Choroid plexus epithelial cell (primary cell): ENCODE measurements around the gene ATAD2B.
"Not testable (repeated sequence)": the region's sequence is repeated elsewhere in the genome, so short reads cannot be mapped to it uniquely, and the experiment has no call there.

Experiments used
- DNase-seq: peaks from one replicate; pipeline ENCODE4 v3.0.0-alpha.2; 2010; ENCODE audit warnings: low read depth
- H3K4me3 ChIP-seq: 2 replicates; pipeline ENCODE4 v1.5.1; 2011; ENCODE audit warnings: low read depth, mild to moderate bottlenecking, control low read depth, low read length, moderate library complexity
- TF ChIP-seq, protein P1 (sequence below): conservative IDR thresholded peaks from 2 replicates; pipeline ENCODE4 v1.5.1; 2011; ENCODE audit warnings: low read depth, mild to moderate bottlenecking, control low read depth, inconsistent platforms, low read length, moderate library complexity

ATAD2B gene

DNA sequence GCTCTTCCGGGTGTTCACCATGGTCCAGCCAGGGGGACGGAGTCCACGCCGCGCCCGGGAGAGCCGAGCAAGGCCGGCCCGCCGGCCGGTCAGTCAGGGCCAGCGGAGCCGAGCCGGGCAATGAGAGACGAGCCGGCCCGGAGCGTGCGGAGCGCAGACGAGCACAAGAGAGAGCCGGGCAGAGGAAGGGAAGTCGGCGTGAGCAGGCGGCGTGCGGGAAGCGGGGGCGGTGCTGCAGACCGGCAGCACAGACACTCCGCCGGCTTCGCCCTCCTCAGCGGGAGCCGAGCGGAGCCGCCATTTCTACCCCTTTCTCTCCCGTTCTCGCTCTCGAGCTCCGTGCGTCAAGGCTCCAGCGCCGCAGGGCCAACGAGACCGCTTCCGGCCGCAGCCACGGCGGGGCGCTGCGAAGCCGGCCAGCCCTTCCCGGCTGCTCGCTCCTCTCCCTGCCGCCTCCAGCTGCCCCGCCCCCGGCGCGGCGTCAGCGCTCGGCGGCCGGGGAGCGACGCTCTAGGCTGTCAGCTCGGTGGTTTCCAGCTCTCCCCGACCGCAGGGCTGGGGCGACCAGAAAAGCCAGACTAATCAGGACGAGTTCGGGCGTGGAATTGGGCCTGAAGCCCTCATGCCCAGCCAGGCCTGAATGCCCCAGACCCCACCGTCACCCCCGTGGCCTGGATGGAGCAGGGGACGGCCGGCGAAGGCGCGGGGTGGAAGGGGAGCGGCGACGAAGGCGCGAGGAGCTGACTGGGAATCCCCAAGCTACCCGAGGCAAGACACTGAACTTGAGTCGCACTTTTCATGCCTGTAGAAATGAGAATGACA, at the start of gene ATAD2B:
TSS of gene ATAD2B (minus strand) at position 374 of the 822 bp plus-strand sequence. CDS start at position 21, 353 bp downstream.
- TF ChIP-seq, protein P1, sequence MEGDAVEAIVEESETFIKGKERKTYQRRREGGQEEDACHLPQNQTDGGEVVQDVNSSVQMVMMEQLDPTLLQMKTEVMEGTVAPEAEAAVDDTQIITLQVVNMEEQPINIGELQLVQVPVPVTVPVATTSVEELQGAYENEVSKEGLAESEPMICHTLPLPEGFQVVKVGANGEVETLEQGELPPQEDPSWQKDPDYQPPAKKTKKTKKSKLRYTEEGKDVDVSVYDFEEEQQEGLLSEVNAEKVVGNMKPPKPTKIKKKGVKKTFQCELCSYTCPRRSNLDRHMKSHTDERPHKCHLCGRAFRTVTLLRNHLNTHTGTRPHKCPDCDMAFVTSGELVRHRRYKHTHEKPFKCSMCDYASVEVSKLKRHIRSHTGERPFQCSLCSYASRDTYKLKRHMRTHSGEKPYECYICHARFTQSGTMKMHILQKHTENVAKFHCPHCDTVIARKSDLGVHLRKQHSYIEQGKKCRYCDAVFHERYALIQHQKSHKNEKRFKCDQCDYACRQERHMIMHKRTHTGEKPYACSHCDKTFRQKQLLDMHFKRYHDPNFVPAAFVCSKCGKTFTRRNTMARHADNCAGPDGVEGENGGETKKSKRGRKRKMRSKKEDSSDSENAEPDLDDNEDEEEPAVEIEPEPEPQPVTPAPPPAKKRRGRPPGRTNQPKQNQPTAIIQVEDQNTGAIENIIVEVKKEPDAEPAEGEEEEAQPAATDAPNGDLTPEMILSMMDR, result peak; percentile 62

DNA sequence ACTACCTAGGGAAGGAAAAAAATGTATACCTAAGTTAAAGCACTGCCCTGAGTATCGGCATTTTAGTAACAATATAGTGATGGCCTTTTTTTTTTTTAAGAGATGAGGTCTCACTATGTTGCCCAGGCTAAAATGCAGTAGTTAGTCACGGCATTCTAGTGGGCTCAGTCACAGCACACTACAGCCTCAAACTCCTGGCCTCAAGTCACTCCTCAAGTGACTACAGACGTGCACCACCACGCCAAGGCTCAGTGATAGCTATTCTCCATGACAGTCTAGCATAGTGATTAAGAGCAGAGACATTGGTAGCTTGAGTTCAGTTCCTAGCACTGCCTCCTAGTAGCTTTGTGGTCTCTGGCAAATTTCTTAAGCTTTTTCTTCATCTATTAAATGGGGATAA, 40.9 kb upstream of the ATAD2B start:
- H3K4me3 ChIP-seq, result no peak overlapping the region
- no peak for DNase-seq
- TF ChIP-seq, protein P1, result no peak

More for the DNA sequence above, at the start of gene ATAD2B:
- peak within 1 kb of the TSS; percentile 73 for H3K4me3 ChIP-seq
- DNase-seq, result peak; percentile 97

DNA sequence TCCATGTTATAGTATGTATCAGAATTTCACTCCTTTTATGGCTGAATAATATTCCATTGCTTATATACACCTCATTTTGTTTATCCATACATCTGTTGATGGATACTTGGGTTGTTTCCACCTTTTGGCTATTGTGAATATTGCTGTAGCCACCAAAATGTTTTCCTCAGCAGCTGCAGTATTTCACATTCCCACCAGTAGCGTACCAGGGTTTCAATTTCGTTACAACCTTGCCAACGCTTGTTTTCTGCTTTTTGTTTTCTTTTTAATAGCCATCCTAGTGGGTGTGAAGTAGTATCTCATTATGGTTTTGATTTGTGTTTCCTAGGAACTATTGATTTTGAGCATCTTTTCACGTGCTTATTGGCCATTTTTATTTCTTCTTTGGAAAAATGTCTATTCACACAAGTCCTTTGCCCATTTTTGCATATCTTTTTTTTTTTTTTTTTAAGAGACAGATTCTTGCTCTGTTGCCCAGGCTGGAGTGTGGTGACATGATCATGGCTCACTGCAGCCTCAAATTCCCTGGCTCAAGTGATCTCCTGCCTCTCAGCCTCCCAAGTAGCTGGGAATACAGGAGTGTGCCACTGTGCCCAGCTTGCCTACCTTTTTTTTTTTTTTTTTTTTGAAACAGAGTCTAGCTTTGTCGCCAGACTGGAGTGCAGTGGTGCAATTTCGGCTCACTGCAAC, 27.5 kb upstream of the ATAD2B start:
- TF ChIP-seq, protein P1, result no peak
- no peak for DNase-seq

DNA sequence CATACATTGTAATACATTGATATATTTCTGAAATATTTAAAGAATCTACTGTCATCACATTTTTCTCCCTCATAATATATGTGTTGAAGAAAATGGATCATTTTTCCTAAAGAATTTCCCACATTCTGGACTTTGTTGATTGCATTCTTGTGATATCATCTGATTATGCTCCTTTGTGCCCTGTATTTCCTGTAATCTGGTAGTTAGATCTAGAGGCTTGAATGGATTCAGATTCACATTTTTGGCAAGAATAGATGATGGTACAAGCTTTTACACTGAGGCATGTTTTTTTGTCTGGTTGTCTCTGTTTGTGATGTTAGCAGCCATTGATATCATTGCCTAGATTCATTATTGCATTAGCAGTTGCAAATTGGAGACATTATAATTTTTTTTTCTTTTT, 26.7 kb upstream of the ATAD2B start:
- TF ChIP-seq, protein P1, result no peak
- H3K4me3 ChIP-seq, result no peak overlapping the region
- no peak for DNase-seq

More for the DNA sequence above, 27.5 kb upstream of the ATAD2B start:
- no peak overlapping the region for H3K4me3 ChIP-seq

DNA sequence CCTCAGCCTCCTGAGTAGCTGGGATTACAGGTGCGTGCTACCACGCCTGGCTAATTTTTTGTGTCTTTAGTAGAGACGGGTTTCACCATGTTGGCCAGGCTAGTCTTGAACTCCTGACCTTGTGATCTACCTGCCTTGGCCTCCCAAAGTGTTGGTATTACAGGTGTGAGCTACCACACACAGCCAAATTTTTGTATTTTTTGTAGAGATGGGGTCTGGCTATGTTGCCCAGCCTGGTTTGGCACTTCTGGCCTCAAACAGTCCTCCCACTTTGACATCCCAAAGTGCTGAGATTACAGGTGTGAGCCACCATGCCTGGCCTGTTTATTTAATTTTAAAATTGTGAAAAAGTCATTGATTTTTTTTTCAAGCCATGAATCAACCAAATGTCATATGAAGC, 25.6 kb upstream of the ATAD2B start:
- H3K4me3 ChIP-seq, DNase-seq: not testable (repeated sequence)

DNA sequence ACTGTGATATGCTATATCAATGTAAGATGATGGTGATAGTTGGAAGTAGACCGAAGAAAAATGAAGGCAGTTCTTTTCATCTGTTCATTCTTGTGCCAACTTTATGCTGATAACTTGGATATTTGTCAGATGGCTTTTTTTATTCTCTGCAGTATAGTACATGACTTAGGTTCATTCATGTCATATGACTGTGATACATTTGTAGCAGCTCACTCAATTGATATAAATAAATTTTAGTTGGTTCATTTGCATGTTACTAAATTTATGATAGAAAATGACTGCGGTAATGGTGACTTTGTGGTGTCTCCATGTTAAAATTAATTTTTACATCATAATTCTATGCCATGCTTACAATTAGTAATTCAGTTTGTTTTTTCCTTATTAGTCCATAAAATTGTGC, 20.4 kb upstream of the ATAD2B start:
- no peak overlapping the region for H3K4me3 ChIP-seq
- no peak for DNase-seq
- TF ChIP-seq, protein P1, result no peak

DNA sequence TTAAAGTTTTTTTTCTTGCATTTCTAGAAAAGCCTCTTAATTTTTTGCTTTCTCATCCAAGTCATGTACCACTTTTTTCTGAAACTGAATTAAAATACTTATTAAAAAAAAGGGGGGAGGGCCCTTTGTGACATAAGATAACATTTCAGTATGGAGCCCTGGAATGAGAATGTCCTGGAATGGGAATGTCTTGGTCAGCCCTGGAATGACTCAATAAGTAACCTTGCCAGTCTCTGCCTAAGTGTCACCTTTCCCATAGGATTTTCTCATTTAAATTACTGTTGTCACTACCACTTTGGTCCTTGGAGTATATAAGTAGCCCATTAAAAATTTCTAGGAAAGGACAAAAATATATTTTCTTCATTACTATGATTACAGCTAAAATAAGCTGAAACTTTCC, 18.1 kb upstream of the ATAD2B start:
- TF ChIP-seq, protein P1, result no peak
- no peak overlapping the region for H3K4me3 ChIP-seq
- DNase-seq, result no peak
